Kidney (tissue), 14 donors: Measurements from ENCODE around the gene BRINP1. TPM values are rescaled to one million over a fixed set of nuclear protein-coding genes. Genes with fewer than 3 reads are reported as not detected.

Experiments
- DNase-seq, 5 donors: peaks; one replicate each; pipeline ENCODE4 v3.0.0-alpha.2; 2013 to 2020
- FAIRE-seq: peaks from 2 replicates; lab custom pipeline; 2012; peaks lifted over from hg19 to GRCh38; lab: Jason Lieb, UNC
- H3K27ac ChIP-seq, 2 donors: one replicate each; pipeline ENCODE4 v1.7.0; 2013; ENCODE audit warnings: low read depth in 2 of 2, low read length in 2 of 2, inconsistent platforms in 1 of 2
- H3K27me3 ChIP-seq: one replicate; pipeline ENCODE4 v1.7.1; 2013; ENCODE audit warnings: low read length, inconsistent platforms; ENCODE audit not compliant: control insufficient read depth, insufficient read depth
- H3K36me3 ChIP-seq, 3 donors: one replicate each; pipeline versions ENCODE4 v1.7.0 to v1.7.1; 2013; ENCODE audit warnings: low read length in 3 of 3, control low read depth in 1 of 3, inconsistent platforms in 1 of 3; ENCODE audit not compliant: insufficient read depth in 3 of 3, control insufficient read depth in 2 of 3
- H3K4me1 ChIP-seq, 3 donors: one replicate each; pipeline versions ENCODE4 v1.7.0 to v1.7.1; 2013; ENCODE audit warnings: low read length in 3 of 3, inconsistent platforms in 1 of 3, low read depth in 1 of 3; ENCODE audit not compliant: control insufficient read depth in 2 of 3, insufficient read depth in 2 of 3
- H3K4me3 ChIP-seq, 3 donors: one replicate each; pipeline versions ENCODE4 v1.7.0 to v1.8.1; 2013; ENCODE audit warnings: low read length in 3 of 3, control low read depth in 1 of 3, inconsistent platforms in 1 of 3
- H3K9ac ChIP-seq, 3 donors: one replicate each; pipeline versions ENCODE4 v1.7.0 to v1.7.1; 2013; ENCODE audit warnings: low read length in 3 of 3, control low read depth in 1 of 3, inconsistent platforms in 1 of 3
- H3K9me3 ChIP-seq, 3 donors: one replicate each; pipeline versions ENCODE4 v1.7.0 to v1.7.1; 2013; ENCODE audit warnings: low read length in 3 of 3, control low read depth in 1 of 3, inconsistent platforms in 1 of 3; ENCODE audit not compliant: control insufficient read depth in 2 of 3, insufficient read depth in 1 of 3
- intact Hi-C: fragments of 100-400 bp; cut with DNase I; formaldehyde crosslinking; loops from one replicate; pipeline ENCODE4 v1.11.1; 2022
- polyA plus RNA-seq: library from polyadenylated mRNA; stranded (reverse); fragments of 350-450 nt; fragmentation: Illumina TruSeq; extraction: RNeasy Lipid Tissue Mini Kit (QIAGEN cat#74804); gene quantifications from one replicate; pipeline ENCODE4 v1.2.3, GENCODE V29; 2014; ENCODE audit warnings: low read depth, low replicate concordance; ENCODE audit not compliant: insufficient read depth
- total RNA-seq: library from RNA; stranded (reverse); fragmentation: NEBNext Ultra II Directional; extraction: Animal tissue kit (Norgen Biotek cat#: 25700); gene quantifications from one replicate; pipeline ENCODE4 v1.2.1, GENCODE V29; 2021
- TF ChIP-seq, protein P1 (sequence below): IDR thresholded peaks from 3 replicates; pipeline ENCODE4 v1.5.1; 2012; ENCODE audit warnings: mild to moderate bottlenecking, moderate library complexity, borderline replicate concordance; ENCODE audit not compliant: insufficient read depth; ENCODE audit errors: extremely low read depth
- donor health status: control.
- donor health status: control.
- donor health status: control.
- donor health status: control.
- donor health status: control.
- donor health status: DM: yes; HTN: yes; CAD: no.
- donor health status: Normal renal cell carcinoma (clear cell type).

Gene BRINP1
- total and polyA plus RNA-seq, 2 donors from 2014 or later = 0.84 to 1.4 TPM

DNA sequence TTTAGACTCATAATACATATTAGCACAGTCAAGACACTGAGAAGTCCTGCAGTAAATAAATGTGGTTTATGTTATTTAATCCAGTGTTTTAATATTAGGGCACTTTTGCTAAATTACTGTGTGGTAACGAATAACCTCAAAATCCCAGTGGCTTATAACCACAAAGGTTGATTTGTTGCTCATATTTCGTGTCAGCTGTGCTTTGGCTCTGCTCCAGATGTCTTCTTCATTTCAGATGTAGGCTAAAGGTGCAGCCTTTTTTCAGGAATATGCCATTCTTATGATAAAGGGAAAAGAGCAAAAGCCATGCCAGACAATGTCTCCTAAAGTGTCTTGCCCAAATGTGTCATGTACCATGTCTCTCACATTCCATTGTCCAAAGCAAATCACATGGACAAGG, 144.8 kb downstream of the BRINP1 start:
- no peak overlapping the region for H3K4me3 ChIP-seq
- no peaks in the 10 kb centered on the region for H3K27me3 ChIP-seq
- H3K4me1 ChIP-seq = no peaks in the 10 kb centered on the region
- H3K36me3 ChIP-seq = no peaks in the 10 kb centered on the region
- no peak overlapping the region for H3K27ac ChIP-seq
- no peaks in the 10 kb centered on the region for H3K9me3 ChIP-seq
- TF ChIP-seq, protein P1, sequence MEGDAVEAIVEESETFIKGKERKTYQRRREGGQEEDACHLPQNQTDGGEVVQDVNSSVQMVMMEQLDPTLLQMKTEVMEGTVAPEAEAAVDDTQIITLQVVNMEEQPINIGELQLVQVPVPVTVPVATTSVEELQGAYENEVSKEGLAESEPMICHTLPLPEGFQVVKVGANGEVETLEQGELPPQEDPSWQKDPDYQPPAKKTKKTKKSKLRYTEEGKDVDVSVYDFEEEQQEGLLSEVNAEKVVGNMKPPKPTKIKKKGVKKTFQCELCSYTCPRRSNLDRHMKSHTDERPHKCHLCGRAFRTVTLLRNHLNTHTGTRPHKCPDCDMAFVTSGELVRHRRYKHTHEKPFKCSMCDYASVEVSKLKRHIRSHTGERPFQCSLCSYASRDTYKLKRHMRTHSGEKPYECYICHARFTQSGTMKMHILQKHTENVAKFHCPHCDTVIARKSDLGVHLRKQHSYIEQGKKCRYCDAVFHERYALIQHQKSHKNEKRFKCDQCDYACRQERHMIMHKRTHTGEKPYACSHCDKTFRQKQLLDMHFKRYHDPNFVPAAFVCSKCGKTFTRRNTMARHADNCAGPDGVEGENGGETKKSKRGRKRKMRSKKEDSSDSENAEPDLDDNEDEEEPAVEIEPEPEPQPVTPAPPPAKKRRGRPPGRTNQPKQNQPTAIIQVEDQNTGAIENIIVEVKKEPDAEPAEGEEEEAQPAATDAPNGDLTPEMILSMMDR = no peak
- no peak for DNase-seq
- intact Hi-C loops = no loop called here
- FAIRE-seq = no peak
- no peak overlapping the region for H3K9ac ChIP-seq

DNA sequence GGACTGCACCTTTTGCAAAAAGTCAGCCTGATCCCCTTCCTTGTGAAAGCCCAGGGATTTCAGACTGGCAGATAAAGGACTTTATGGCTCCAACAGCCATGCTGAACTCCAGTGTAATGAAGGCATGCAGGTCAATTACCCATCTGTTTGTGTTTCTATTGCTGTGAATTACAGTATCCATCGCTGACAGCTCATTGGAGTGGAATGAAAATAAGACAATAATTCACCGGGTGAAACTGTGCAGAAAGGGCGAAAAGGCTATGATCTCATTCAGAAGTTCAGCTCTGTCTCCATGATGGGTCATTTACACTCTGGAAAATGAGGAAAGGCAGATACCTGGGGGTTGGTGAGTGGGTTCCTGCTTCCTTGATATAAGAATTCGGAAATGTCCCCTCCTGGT, 148.0 kb downstream of the BRINP1 start:
- Histone ChIP-seq H3K9me3 (no peaks in the 10 kb centered on the region), H3K4me3 (no peak overlapping the region), H3K36me3 (no peaks in the 10 kb centered on the region), H3K27ac (no peak overlapping the region), H3K9ac (no peak overlapping the region), H3K4me1 (no peaks in the 10 kb centered on the region), H3K27me3 (no peaks in the 10 kb centered on the region)
- no peak for FAIRE-seq
- intact Hi-C loops = no loop called here
- TF ChIP-seq, protein P1 = no peak
- peak in 3 of 5 donors; percentile 21 to 67 (median 61) for DNase-seq

DNA sequence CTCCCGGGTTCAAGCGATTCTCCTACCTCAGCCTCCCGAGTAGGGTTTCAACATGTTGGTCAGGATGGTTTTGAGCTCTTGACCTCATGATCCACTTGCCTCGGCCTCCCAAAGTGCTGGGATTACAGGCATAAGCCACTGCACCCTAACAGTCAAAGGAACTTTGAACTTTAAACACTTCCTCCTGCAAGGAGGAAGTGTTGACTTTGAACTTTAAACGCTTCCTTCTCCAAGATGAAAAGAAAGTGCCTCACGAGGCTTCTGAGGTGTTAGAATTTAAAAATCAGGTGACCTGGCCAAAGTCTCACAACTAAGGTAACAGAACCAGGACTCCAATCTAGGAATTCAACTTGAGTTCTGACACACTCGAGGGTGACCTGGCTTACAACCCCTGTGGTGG, 150.9 kb downstream of the BRINP1 start:
- intact Hi-C loops = no loop called here
- FAIRE-seq = no peak
- no peaks in the 10 kb centered on the region for H3K9me3 ChIP-seq
- no peaks in the 10 kb centered on the region for H3K36me3 ChIP-seq
- no peak overlapping the region for H3K9ac ChIP-seq
- no peak overlapping the region for H3K4me3 ChIP-seq
- no peak overlapping the region for H3K27ac ChIP-seq
- H3K4me1 ChIP-seq = no peaks in the 10 kb centered on the region
- no peaks in the 10 kb centered on the region for H3K27me3 ChIP-seq
- TF ChIP-seq, protein P1 = no peak
- DNase-seq = no peak

DNA sequence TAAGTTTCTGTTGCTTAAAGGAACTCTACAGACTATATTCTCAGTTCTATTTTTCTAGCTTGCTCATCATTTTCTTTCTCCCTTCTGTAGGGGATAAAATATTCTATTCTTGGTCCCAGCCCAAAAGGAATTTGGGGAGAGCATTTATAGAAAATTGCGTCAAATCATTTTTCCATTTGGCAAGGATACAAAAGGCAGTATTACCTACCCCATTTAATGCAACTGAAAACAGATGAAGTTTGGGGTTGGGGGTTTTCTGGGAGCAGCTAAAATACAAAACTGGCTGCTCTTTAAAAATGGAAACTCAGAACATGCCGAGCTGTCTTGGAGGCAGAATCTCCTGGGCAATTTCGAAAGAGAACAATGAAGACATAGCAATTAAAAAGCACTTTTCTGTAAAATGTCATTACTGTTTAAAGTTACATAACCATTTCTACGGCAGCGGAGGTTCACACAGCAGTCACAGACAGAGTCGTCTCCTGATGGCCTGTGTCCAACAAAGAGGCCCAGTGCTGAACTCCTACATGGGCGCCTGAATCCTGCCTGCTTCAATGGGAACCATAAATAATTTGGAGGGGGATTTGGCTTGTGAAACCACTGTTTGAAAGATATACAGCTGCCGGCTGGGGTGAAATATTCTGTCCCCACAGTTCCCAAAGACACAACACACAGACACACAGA, 152.4 kb downstream of the BRINP1 start:
- DNase-seq (peak; percentile 53 to 92 (median 74)), FAIRE-seq (no peak)
- no peak overlapping the region for H3K27ac ChIP-seq
- H3K27me3 ChIP-seq = no peaks in the 10 kb centered on the region
- TF ChIP-seq, protein P1 = no peak
- no peaks in the 10 kb centered on the region for H3K36me3 ChIP-seq
- no peaks in the 10 kb centered on the region for H3K4me1 ChIP-seq
- H3K9me3 ChIP-seq = no peaks in the 10 kb centered on the region
- no peak overlapping the region for H3K4me3 ChIP-seq
- intact Hi-C loops = no loop called here
- H3K9ac ChIP-seq = no peak overlapping the region
